Transverse colon (tissue), 4 donors: ENCODE data around the gene HSD17B3.

ENCODE experiments used
- EP300 ChIP-seq: sonication (generic); formaldehyde crosslinking; IDR thresholded peaks from one replicate; pipeline ENCODE4 v1.6.1; 2017; ENCODE audit warnings: antibody characterized with exemption, low read depth
- POLR2A ChIP-seq: fragments of 450-650 bp; IDR thresholded peaks from one replicate; pipeline ENCODE4 v1.6.1; 2016; ENCODE audit warnings: antibody characterized with exemption, mild to moderate bottlenecking, moderate library complexity
- POLR2AphosphoS5 ChIP-seq, 3 donors: sonication (generic); formaldehyde crosslinking; IDR thresholded peaks; one replicate each; pipeline ENCODE4 v1.6.1; 2016; ENCODE audit warnings: antibody characterized with exemption in 3 of 3
- TF ChIP-seq, protein P1 (sequence below), 5 experiments: fragments of 200-600 bp in 3 of 5; fragments of 450-650 bp in 2 of 5; sonication (generic) in 3 of 5; IDR thresholded peaks; 1 replicate in 2 of 5; 2 replicates in 3 of 5; pipeline ENCODE4 v1.5.1; 2016 to 2017; ENCODE audit warnings: antibody characterized with exemption in 5 of 5, inconsistent platforms in 3 of 5, mild to moderate bottlenecking in 2 of 5, moderate library complexity in 1 of 5

- TF ChIP-seq, protein P1, sequence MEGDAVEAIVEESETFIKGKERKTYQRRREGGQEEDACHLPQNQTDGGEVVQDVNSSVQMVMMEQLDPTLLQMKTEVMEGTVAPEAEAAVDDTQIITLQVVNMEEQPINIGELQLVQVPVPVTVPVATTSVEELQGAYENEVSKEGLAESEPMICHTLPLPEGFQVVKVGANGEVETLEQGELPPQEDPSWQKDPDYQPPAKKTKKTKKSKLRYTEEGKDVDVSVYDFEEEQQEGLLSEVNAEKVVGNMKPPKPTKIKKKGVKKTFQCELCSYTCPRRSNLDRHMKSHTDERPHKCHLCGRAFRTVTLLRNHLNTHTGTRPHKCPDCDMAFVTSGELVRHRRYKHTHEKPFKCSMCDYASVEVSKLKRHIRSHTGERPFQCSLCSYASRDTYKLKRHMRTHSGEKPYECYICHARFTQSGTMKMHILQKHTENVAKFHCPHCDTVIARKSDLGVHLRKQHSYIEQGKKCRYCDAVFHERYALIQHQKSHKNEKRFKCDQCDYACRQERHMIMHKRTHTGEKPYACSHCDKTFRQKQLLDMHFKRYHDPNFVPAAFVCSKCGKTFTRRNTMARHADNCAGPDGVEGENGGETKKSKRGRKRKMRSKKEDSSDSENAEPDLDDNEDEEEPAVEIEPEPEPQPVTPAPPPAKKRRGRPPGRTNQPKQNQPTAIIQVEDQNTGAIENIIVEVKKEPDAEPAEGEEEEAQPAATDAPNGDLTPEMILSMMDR (IDR thresholded peaks at IDR 0.05): no peak
- TF ChIP-seq POLR2AphosphoS5 (IDR thresholded peaks at IDR 0.05) (no peak), POLR2A (no peak), EP300 (no peak)
Observed at GRCh38 chr9:96192710-96193109, 109.3 kb downstream of the HSD17B3 start.
